ENCODE data around the gene PSD4.

DNA sequence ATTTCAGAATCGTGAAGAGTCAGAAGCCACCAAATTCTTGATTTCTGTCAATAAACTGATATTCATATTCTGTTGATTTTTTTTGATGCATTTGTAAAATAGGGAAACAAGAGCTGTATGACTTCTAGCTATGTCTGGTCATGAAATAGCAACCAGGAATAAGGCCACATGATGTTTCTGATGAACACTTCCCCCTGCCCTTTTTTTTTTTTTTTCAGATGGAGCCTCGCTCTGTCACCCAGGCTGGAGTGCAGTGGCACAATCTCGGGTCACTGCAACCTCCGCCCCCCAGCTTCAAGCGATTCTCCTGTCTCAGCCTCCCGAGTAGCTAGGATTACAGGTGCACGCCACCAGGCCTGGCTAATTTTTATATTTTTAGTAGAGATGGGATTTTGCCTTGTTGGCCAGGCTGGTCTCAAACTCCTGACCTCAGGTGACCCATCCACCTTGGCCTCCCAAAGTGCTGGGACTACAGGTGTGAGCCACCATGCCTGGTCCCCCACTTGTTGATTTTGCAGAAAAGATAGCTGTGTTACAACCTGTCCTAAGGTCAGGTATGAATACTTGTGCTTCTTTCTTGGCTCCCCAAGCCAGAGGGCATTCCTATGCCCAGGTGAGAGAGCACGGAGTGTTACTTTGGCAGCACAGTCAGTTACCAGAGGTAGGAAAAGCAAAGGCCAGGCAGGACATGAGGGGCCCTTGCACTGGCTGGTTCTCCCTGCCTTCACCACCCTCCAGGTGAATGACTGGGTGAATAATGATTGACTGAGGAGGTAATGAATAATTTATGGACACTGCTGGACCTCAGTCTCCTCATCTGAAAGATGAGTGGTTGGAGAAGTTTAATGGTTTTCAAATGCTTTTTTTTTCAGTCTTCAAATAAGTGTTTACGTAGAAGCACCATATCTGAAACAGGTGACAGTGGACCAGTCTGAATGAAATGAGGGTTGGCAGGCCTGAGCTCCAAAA lies 65.4 kb downstream of the PSD4 start:
- TF ChIP-seq, protein P1, sequence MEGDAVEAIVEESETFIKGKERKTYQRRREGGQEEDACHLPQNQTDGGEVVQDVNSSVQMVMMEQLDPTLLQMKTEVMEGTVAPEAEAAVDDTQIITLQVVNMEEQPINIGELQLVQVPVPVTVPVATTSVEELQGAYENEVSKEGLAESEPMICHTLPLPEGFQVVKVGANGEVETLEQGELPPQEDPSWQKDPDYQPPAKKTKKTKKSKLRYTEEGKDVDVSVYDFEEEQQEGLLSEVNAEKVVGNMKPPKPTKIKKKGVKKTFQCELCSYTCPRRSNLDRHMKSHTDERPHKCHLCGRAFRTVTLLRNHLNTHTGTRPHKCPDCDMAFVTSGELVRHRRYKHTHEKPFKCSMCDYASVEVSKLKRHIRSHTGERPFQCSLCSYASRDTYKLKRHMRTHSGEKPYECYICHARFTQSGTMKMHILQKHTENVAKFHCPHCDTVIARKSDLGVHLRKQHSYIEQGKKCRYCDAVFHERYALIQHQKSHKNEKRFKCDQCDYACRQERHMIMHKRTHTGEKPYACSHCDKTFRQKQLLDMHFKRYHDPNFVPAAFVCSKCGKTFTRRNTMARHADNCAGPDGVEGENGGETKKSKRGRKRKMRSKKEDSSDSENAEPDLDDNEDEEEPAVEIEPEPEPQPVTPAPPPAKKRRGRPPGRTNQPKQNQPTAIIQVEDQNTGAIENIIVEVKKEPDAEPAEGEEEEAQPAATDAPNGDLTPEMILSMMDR (IDR thresholded peaks at IDR 0.05) = no peak
- TF ChIP-seq POLR2A (IDR thresholded peaks at IDR 0.05) = no peak

Data from adrenal gland (tissue), 5 donors.